Measurements from ENCODE around the gene POLE2.
"Not testable (repeated sequence)": the region's sequence is repeated elsewhere in the genome, so short reads cannot be mapped to it uniquely, and the experiment has no call there.

POLE2 gene

GRCh38 chr14:49670475-49670874 is 17.5 kb downstream of the POLE2 start:
- DNase-seq (ENCODE audit: extremely low read depth in 1 of 2, low read depth in 1 of 2) = no peak

GRCh38 chr14:49659526-49660455 is 28.2 kb downstream of the POLE2 start:
- DNase-seq (ENCODE audit: extremely low read depth in 1 of 2, low read depth in 1 of 2) = no peak

GRCh38 chr14:49657500-49657899 is 30.5 kb downstream of the POLE2 start:
- DNase-seq (ENCODE audit: extremely low read depth in 1 of 2, low read depth in 1 of 2) = not testable (repeated sequence)

- no peak for DNase-seq (ENCODE audit: extremely low read depth in 1 of 2, low read depth in 1 of 2)
Measured at GRCh38 chr14:49654511-49654910, 33.5 kb downstream of the POLE2 start.

- DNase-seq (ENCODE audit: extremely low read depth in 1 of 2, low read depth in 1 of 2) = no peak
Measured at GRCh38 chr14:49653508-49653907, 34.5 kb downstream of the POLE2 start.

- DNase-seq (ENCODE audit: extremely low read depth in 1 of 2, low read depth in 1 of 2) = no peak
Measured at GRCh38 chr14:49642163-49642562, 45.9 kb downstream of the POLE2 start.

GRCh38 chr14:49641697-49642129 is 46.3 kb downstream of the POLE2 start:
- no peak for DNase-seq (ENCODE audit: extremely low read depth in 1 of 2, low read depth in 1 of 2)

GRCh38 chr14:49640540-49641417 is 47.2 kb downstream of the POLE2 start:
- no peak for DNase-seq (ENCODE audit: extremely low read depth in 1 of 2, low read depth in 1 of 2)

GRCh38 chr14:49637534-49638078 is 50.4 kb downstream of the POLE2 start:
- no peak for DNase-seq (ENCODE audit: extremely low read depth in 1 of 2, low read depth in 1 of 2)

GRCh38 chr14:49636866-49637265 is 51.1 kb downstream of the POLE2 start:
- DNase-seq (ENCODE audit: extremely low read depth in 1 of 2, low read depth in 1 of 2) = no peak

GRCh38 chr14:49634547-49635334 is 53.3 kb downstream of the POLE2 start, which contains the start of gene DNAAF2:
Gene DNAAF2, minus strand, starts transcription at chr14:49635244. Its CDS starts 95 bp downstream, at chr14:49635149.
- DNase-seq (ENCODE audit: extremely low read depth in 1 of 2, low read depth in 1 of 2) = peak; percentile 39 to 51

- DNase-seq (ENCODE audit: extremely low read depth in 1 of 2, low read depth in 1 of 2) = peak; percentile 80 to 88
Measured at GRCh38 chr14:49633640-49634546, 54.1 kb downstream of the POLE2 start.

- no peak for DNase-seq (ENCODE audit: extremely low read depth in 1 of 2, low read depth in 1 of 2)
Measured at GRCh38 chr14:49623941-49624839, 63.8 kb downstream of the POLE2 start.

GRCh38 chr14:49623387-49623786 is 64.6 kb downstream of the POLE2 start:
- DNase-seq (ENCODE audit: extremely low read depth in 1 of 2, low read depth in 1 of 2) = no peak

- DNase-seq (ENCODE audit: extremely low read depth in 1 of 2, low read depth in 1 of 2) = no peak
Measured at GRCh38 chr14:49622022-49622607, 65.9 kb downstream of the POLE2 start.

- DNase-seq (ENCODE audit: extremely low read depth in 1 of 2, low read depth in 1 of 2) = peak in 1 of 2 donors; percentile 32
Measured at GRCh38 chr14:49621114-49621881, 66.7 kb downstream of the POLE2 start.

All from activated CD8-positive, alpha-beta memory T cell treated with anti-CD3 and anti-CD28 coated beads for 1 hour (primary cell).